Body of pancreas (tissue), 4 donors: ENCODE results near the gene CEP95. TPM values are rescaled to one million over a fixed set of nuclear protein-coding genes. Genes with fewer than 3 reads are reported as not detected.

ENCODE experiments used
- ATAC-seq: fragments of 150-250 bp; one replicate; pipeline ENCODE4 v1.9.1; 2016
- DNase-seq, 4 donors: peaks; one replicate each; pipeline ENCODE4 v3.0.0-alpha.2; 2019
- H3K27ac ChIP-seq, 4 donors: fragments of 200-600 bp; sonication (generic); 1 replicate in 3 of 4; 2 replicates in 1 of 4; pipeline versions ENCODE4 v1.5.1 to v1.6.1; 2016 to 2019; ENCODE audit warnings: mild to moderate bottlenecking in 1 of 4, mixed read lengths in 1 of 4, moderate library complexity in 1 of 4
- H3K27me3 ChIP-seq, 2 donors: fragments of 200-600 bp; sonication (generic); one replicate each; pipeline ENCODE4 v1.6.0; 2016; ENCODE audit warnings: mild to moderate bottlenecking in 1 of 2
- H3K36me3 ChIP-seq, 2 donors: fragments of 200-600 bp; sonication (generic); replicated peaks in 1 of 2; 2 replicates each; pipeline ENCODE4 v1.5.1; 2016; ENCODE audit warnings: low read depth in 2 of 2; ENCODE audit not compliant: insufficient read depth in 1 of 2
- H3K4me1 ChIP-seq: fragments of 200-600 bp; sonication (generic); one replicate; pipeline ENCODE4 v1.6.0; 2016
- H3K4me3 ChIP-seq, 2 donors: fragments of 200-600 bp; sonication (generic); 1 replicate in 1 of 2; 2 replicates in 1 of 2; pipeline ENCODE4 v1.5.1; 2016 to 2019
- H3K9me3 ChIP-seq, 3 donors: fragments of 200-600 bp; sonication (generic); 1 replicate in 2 of 3; 2 replicates in 1 of 3; pipeline ENCODE4 v1.5.1; 2016
- POLR2A ChIP-seq, 3 donors: fragments of 450-650 bp; IDR thresholded peaks; one replicate each; pipeline ENCODE4 v1.6.1; 2016; ENCODE audit warnings: antibody characterized with exemption in 3 of 3, mild to moderate bottlenecking in 2 of 3
- WGBS, 2 donors: methylation state at CpG; one replicate each; pipeline ENCODE4 v1.1.5; 2017; 5-methylcytosine and 5-hydroxymethylcytosine counted together
- intact Hi-C: fragments of 100-400 bp; cut with DNase I; formaldehyde crosslinking; loops from one replicate; pipeline ENCODE4 v1.15.1; 2023
- total RNA-seq, 2 donors: library from RNA; depleted of rRNA; stranded (reverse); fragments of >200 nt; gene quantifications; one replicate each; pipeline ENCODE4 v1.1.0, GENCODE V29; 2016
- TF ChIP-seq, protein P1 (sequence below), 7 experiments: fragments of 450-650 bp in 4 of 7; fragments of 200-600 bp in 3 of 7; sonication (generic) in 3 of 7; IDR thresholded peaks; one replicate each; pipeline ENCODE4 v1.5.1; 2016 to 2019; ENCODE audit warnings: antibody characterized with exemption in 7 of 7

The CEP95 gene
- total RNA-seq, 2 donors from 2014 or later = 18.5 to 39.7 TPM

GRCh38 chr17:64471440-64471839 is 35.3 kb upstream of the CEP95 start:
- intact Hi-C loops = no loop called here

GRCh38 chr17:64472564-64472963 is 34.2 kb upstream of the CEP95 start:
- H3K36me3 ChIP-seq = no peaks in the 10 kb centered on the region
- no peaks in the 10 kb centered on the region for H3K27me3 ChIP-seq
- intact Hi-C loops = no loop called here
- H3K4me1 ChIP-seq = no peaks in the 10 kb centered on the region
- H3K27ac ChIP-seq = no peak overlapping the region
- 67 to 89% methylated on average over 2 of the region's 2 CpGs for WGBS, 2 donors
- ATAC-seq (no peak), DNase-seq (no peak)
- no peak for TF ChIP-seq POLR2A (IDR thresholded peaks at IDR 0.05)
- TF ChIP-seq, protein P1, sequence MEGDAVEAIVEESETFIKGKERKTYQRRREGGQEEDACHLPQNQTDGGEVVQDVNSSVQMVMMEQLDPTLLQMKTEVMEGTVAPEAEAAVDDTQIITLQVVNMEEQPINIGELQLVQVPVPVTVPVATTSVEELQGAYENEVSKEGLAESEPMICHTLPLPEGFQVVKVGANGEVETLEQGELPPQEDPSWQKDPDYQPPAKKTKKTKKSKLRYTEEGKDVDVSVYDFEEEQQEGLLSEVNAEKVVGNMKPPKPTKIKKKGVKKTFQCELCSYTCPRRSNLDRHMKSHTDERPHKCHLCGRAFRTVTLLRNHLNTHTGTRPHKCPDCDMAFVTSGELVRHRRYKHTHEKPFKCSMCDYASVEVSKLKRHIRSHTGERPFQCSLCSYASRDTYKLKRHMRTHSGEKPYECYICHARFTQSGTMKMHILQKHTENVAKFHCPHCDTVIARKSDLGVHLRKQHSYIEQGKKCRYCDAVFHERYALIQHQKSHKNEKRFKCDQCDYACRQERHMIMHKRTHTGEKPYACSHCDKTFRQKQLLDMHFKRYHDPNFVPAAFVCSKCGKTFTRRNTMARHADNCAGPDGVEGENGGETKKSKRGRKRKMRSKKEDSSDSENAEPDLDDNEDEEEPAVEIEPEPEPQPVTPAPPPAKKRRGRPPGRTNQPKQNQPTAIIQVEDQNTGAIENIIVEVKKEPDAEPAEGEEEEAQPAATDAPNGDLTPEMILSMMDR (IDR thresholded peaks at IDR 0.05) = no peak
- H3K9me3 ChIP-seq = no peaks in the 10 kb centered on the region
- H3K4me3 ChIP-seq = no peak overlapping the region

More at GRCh38 chr17:64471440-64471839, 35.3 kb upstream of the CEP95 start:
- no peak for TF ChIP-seq POLR2A (IDR thresholded peaks at IDR 0.05)
- TF ChIP-seq, protein P1 (IDR thresholded peaks at IDR 0.05) = no peak
- H3K4me1 ChIP-seq = no peaks in the 10 kb centered on the region
- H3K27ac ChIP-seq = no peak overlapping the region
- no peaks in the 10 kb centered on the region for H3K27me3 ChIP-seq
- no peaks in the 10 kb centered on the region for H3K9me3 ChIP-seq
- H3K4me3 ChIP-seq = no peak overlapping the region
- DNase-seq (no peak), ATAC-seq (no peak)
- no peaks in the 10 kb centered on the region for H3K36me3 ChIP-seq
- WGBS, 2 donors = 79 to 92% methylated on average over 3 of the region's 3 CpGs

- ATAC-seq (no peak), DNase-seq (no peak)
- no peaks in the 10 kb centered on the region for H3K27me3 ChIP-seq
- intact Hi-C loops = no loop called here
- no peaks in the 10 kb centered on the region for H3K9me3 ChIP-seq
- H3K4me1 ChIP-seq = no peaks in the 10 kb centered on the region
- no peak for TF ChIP-seq POLR2A (IDR thresholded peaks at IDR 0.05)
- TF ChIP-seq, protein P1 (IDR thresholded peaks at IDR 0.05) = no peak
- 21 to 23% methylated on average over 1 of the region's 1 CpG for WGBS, 2 donors
- H3K4me3 ChIP-seq = no peak overlapping the region
- no peak overlapping the region for H3K27ac ChIP-seq
- peaks cover 0 to 3% of the 10 kb centered on the region in 2 donors for H3K36me3 ChIP-seq
These were observed 28.9 kb upstream of the CEP95 start for GRCh38 chr17:64477849-64478248.

- H3K27ac ChIP-seq = no peak overlapping the region
- no peak for ATAC-seq
- peaks cover 3 to 4% of the 10 kb centered on the region in 2 donors for H3K36me3 ChIP-seq
- no peaks in the 10 kb centered on the region for H3K9me3 ChIP-seq
- DNase-seq = no peak
- TF ChIP-seq, protein P1 (IDR thresholded peaks at IDR 0.05) = no peak
- TF ChIP-seq POLR2A (IDR thresholded peaks at IDR 0.05) = no peak
- no peak overlapping the region for H3K4me3 ChIP-seq
- intact Hi-C loops = no loop called here
- no peaks in the 10 kb centered on the region for H3K4me1 ChIP-seq
- no peaks in the 10 kb centered on the region for H3K27me3 ChIP-seq
- 83 to 88% methylated on average over 1 of the region's 1 CpG for WGBS, 2 donors
These were observed 25.8 kb upstream of the CEP95 start for GRCh38 chr17:64480951-64481350.

GRCh38 chr17:64484380-64484779 is 22.4 kb upstream of the CEP95 start:
- WGBS, 2 donors = 85 to 89% methylated on average over 3 of the region's 3 CpGs
- Histone ChIP-seq H3K27ac (no peak overlapping the region), H3K4me3 (no peak overlapping the region), H3K9me3 (no peaks in the 10 kb centered on the region), H3K4me1 (no peaks in the 10 kb centered on the region), H3K27me3 (no peaks in the 10 kb centered on the region), H3K36me3 (peaks cover 0 to 4% of the 10 kb centered on the region in 2 donors)
- TF ChIP-seq POLR2A (IDR thresholded peaks at IDR 0.05) = no peak
- TF ChIP-seq, protein P1 (IDR thresholded peaks at IDR 0.05) = no peak
- intact Hi-C loops = no loop called here
- DNase-seq = no peak
- no peak for ATAC-seq
